ENCODE measurements around the gene FBXO28.

The FBXO28 gene

GRCh38 chr1:224160171-224160682 is 46.3 kb downstream of the FBXO28 start:
- no peak for DNase-seq

GRCh38 chr1:224162768-224163167 is 48.9 kb downstream of the FBXO28 start:
- no peak for DNase-seq

GRCh38 chr1:224163311-224163710 is 49.4 kb downstream of the FBXO28 start:
- DNase-seq: no peak

- no peak for DNase-seq
These were observed 55.0 kb downstream of the FBXO28 start for GRCh38 chr1:224168859-224169380.

GRCh38 chr1:224169718-224170270 is 55.9 kb downstream of the FBXO28 start:
- DNase-seq: no peak

- DNase-seq: no peak
These were observed 56.4 kb downstream of the FBXO28 start for GRCh38 chr1:224170343-224170742.

GRCh38 chr1:224170748-224171478 is 57.0 kb downstream of the FBXO28 start:
- no peak for DNase-seq

GRCh38 chr1:224172229-224172628 is 58.3 kb downstream of the FBXO28 start:
- no peak for DNase-seq

- DNase-seq: no peak
These were observed 59.6 kb downstream of the FBXO28 start for GRCh38 chr1:224173523-224173922.

- DNase-seq: no peak
These were observed 61.7 kb downstream of the FBXO28 start for GRCh38 chr1:224175617-224176016.

- no peak for DNase-seq
These were observed 63.6 kb downstream of the FBXO28 start for GRCh38 chr1:224177356-224177999.

- DNase-seq: no peak
These were observed 65.0 kb downstream of the FBXO28 start for GRCh38 chr1:224178894-224179293.

GRCh38 chr1:224180783-224181452 is 67.0 kb downstream of the FBXO28 start:
- no peak for DNase-seq

- no peak for DNase-seq
These were observed 67.5 kb downstream of the FBXO28 start for GRCh38 chr1:224181453-224181810.

GRCh38 chr1:224182057-224182865 is 68.3 kb downstream of the FBXO28 start:
- peak; percentile 75 for DNase-seq

- peak; percentile 91 for DNase-seq
These were observed 69.1 kb downstream of the FBXO28 start, which contains the start of gene DEGS1 for GRCh38 chr1:224182866-224183590. TSS of gene DEGS1 (plus strand) at chr1:224183240. CDS start at chr1:224183337, 97 bp downstream.

GRCh38 chr1:224183591-224184312 is 69.8 kb downstream of the FBXO28 start:
- peak; percentile 84 for DNase-seq

GRCh38 chr1:224185208-224185607 is 71.3 kb downstream of the FBXO28 start:
- DNase-seq: no peak

GRCh38 chr1:224188286-224188685 is 74.4 kb downstream of the FBXO28 start:
- no peak for DNase-seq

- DNase-seq: no peak
These were observed 75.7 kb downstream of the FBXO28 start for GRCh38 chr1:224189561-224189960.

Data from activated CD8-positive, alpha-beta memory T cell treated with anti-CD3 and anti-CD28 coated beads, Interleukin-2, amount 50 U/mL, for 48 hours (primary cell).